Activated T-cell treated with anti-CD3 and anti-CD28 coated beads for 24 hours (primary cell): ENCODE results near the gene EML6.

Source experiments
- DNase-seq: peaks from one replicate; pipeline ENCODE4 v3.0.0-alpha.2; 2020; ENCODE audit warnings: low read depth

Gene EML6

DNA sequence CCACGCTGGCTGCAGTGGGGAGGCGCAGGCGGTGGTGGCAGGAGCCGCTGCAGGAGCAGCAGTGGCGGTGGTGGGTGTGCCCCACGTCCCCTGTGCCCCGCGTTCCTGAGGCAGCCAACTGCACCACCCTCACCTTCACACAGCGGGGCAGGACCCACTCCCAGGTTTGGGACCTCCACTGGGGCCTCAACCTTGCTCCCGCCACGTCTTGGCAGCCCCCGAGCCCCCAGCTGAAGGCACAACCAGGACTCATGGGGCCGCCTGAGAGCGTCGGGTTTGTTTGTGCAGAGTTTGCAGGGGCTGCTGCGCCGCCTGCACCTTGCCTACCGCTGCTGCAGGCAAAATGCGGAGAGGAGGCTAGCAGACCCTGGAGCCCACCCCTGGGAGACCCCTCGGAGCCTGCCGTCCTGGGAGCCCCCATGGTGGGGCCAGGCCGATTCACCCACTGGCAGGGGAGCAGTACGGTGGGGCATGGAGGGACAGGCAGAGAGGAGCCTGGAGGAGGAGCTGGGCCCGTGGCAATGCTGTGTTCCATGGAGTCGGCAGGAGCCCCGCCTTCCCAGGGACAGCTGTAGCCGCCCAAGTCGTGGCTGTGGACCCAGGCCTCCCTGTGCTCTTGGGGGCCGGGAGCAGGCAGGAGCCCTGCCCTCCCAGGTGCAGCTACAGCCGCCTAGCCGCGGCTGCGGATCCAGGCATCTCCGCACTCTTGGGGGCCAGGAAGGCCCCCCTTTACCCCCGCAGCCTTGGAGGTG is 14.7 kb upstream of the EML6 start:
- DNase-seq = no peak

DNA sequence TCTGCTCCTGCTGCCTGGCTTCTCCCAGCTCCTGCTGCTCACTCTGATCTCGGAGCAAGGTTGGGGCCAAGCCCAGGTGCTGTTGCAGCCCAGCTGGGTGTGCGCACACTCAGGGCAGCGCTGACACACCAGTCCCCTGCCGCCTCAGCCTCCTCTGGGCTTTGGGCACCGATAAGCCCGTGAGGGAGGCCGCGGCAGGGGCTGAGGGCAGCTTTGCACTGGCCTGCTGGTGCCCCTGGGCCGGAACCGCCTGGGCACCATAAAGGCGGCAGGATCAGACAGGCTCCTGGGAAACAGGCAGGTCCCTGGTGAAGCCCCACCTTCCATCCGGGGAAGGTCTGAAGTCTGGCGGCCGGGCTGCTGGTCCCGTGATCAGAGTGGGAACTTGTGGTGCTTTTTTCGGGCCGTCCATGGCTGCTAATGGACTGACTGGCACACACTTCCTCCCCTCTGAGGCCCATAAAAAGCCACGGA is 14.1 kb upstream of the EML6 start:
- no peak for DNase-seq

DNA sequence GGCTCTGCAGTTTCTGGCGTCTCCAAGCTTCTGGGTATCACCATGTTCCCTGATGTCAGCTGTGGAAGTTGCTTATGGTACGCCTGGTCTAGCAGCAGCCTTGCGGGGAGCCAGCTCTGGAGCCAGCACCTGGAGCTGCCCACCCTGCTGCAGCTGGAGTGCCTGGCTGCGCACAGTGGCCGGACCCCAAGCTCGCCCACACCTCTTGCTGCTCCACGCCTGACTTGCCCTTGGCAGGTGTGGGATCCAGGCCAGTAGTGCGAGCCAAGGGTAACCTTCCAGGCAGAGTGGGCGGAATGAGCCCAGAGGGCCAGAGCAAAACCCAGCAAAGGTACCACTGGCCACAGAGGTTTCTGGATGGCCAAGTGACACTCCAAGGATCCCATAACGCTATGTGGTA is 13.2 kb upstream of the EML6 start:
- DNase-seq = no peak

DNA sequence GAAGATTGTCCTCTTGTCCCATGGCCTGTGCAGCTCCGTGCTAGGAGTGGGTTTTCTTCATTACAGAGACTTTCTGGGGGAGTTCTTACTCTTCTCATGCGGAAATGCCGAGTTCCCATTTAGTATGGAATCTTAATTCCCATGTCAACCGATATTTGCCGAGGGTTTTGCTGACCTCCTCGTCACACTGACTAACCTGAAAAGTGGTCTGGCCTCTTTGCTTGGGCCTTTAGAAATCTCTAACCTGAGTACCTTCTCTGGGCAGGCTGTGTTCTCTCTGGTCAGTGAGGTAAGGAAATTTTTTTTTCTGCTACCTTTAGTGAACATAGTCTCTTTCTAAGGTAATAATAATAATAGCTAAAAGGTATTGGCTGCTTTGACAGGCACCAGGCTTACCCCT is 10.9 kb upstream of the EML6 start:
- DNase-seq = no peak

DNA sequence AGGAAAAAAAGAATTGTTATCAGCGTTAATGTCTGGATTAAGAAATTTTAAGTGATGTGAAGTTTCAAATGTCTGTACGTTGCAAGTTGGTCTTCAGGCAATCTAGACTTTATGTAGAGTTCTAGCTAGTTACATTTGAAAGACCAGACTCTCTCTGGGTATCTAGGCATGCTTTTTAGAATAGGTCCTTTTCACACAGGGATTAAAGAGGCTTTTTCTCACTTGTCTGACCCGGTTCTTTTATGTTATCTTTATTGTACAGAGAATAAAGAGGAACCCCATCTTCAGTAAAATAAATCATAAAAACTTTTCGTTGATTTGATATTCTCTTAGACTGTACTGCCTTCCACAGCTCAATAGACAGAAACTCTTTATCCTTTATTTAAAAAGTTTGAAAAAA is 8.5 kb upstream of the EML6 start:
- DNase-seq = no peak

DNA sequence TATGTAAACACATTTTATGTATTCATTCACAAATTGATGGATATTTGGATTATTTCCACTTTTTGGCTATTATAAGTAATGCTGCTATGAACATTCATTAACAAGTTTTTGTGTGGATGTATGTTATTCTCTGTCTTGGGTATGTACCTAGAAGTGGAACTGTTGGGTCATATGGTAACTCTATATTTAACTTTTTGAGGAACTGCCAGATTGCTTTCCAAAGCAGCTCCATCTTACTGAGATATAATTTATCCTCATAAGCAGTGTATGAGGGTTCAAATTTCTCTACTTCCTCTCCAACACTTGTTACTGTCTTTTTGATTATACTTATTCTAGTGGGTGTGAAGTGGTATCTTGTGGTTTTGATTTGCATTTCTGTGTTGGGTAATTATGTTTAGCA is 7.1 kb upstream of the EML6 start:
- no peak for DNase-seq

DNA sequence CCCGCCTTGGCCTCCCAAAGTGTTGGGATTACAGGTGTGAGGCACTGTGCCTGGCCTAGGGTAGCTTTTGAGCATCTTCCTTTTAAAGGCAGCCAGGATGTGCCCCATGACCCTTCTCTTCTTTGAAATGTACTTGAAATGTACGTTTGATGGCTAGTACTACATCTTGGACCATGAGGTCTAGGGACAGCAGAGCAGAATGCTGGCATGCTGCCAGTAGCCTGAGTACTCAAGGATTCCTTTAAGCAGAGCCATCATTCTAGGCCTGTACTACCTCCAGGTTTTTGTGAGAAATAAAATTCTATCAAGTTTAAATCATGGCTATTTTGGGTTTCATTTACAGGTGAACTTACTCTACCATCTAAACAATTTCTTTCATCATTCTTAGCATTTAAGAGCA is 2.9 kb upstream of the EML6 start:
- DNase-seq = no peak

DNA sequence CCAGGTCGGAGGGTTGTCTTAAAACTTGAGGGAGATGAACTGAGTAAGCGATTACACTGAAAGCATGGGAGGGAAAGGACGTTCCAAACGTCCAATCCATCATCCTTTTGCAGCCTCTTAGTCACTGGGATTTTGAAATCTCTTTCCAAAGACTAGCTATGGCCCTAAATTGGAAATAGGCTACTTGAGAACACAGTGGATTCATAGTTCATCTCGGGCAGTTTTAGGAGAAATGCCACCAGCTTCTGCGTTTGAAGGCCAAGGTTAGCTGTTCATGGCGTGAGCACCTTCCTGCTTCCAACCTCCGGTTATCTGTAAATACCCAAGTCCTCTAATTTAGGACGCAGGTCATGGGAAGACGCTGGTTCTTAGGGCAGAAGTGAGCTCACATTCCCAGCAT is 821 bp upstream of the EML6 start:
- DNase-seq = no peak

DNA sequence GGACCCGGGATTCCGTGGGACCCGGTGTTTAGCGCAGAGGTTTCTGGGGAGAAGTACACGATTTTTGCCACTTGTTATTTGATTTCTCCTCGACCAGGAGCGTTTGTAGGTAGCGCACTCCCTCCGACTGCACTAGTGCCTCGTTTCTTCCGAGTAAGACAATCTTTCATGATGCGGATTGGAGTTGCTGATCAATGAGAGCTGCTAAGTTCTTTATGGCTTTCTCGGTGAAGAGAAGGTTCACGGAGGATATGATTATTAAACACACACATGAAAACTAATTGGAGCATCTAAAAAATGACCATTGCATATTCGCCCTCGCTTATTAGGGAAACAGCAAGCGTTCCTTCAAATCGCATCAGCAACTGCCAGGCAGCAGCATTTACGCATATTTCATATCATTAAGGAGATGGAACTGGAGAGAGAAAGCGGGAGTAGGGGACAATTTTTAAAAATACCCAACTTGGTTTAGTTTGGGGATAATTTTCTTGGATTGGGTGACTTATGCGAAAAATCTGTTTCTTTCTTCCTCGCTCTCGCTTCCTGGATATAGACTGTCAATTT is 616 bp downstream of the EML6 start:
- no peak for DNase-seq

DNA sequence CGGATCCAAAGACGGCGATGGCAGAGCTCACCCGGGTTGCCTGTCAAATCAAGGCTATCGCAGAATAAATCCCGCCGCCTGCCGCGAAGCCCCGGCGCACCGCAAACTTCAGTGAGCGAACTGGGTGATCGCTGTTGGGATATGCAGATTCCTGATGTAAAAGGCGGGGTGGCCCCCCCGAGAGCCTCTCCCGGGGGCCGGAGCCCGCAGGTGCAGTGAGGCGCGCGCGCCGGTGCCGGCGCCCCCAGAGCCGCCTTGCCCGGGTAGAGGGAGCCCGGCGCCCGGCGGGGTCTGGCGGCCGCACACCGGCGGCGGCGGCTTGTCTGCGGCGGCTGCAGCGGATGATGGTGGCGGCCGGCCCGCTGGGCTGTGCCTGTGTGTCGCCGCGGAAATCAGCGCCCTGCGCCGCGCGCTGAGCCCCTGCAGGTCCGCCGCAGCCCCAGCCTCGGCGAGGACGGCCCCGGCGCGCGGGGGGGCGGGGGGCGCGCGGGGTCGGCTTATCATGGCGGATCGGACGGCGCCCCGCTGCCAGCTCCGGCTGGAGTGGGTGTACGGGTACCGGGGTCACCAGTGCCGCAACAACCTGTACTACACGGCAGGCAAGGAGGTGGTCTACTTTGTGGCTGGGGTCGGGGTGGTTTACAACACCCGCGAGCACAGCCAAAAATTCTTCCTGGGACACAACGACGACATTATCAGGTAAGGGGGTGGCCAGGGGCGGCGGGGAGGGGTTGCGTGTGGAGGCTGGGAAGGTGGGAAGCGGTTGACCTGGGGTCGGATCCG is 1.3 kb downstream of the EML6 start:
- DNase-seq = no peak

DNA sequence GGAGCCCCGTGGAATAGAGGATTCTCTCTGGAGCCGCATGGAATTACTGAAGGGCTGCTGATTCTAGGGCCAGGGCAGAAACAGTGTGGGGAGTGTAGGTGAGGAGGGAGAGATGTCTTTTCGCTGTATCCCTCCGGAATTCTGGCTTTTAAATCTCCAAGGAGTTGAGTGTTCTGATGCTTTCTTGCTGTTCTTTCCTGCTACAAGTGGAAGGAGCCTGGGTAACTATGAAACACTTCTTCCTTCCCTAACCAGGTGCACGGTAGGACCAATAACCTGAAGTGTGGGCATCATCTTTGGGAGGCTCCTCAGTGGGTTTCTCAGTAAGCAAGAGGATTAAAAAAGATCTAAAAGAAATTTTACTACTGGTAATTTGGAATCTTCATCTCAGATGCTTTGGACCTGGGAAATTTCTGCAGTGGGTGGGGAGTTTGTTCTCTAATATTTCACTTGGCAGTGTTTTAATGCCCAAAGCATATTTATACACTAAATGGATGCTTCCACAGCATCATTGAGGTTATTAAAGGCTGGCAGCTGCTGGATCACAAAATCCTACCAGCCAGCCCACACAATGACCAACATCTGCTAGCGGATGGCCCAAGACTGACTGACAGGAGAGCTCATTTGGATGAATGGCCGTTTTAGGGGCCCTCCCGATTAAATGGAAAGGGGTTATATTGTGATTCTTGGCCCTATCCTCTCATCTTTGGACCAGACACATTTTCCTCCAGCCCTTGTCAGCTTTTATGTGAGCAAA is 2.1 kb downstream of the EML6 start:
- DNase-seq = no peak

DNA sequence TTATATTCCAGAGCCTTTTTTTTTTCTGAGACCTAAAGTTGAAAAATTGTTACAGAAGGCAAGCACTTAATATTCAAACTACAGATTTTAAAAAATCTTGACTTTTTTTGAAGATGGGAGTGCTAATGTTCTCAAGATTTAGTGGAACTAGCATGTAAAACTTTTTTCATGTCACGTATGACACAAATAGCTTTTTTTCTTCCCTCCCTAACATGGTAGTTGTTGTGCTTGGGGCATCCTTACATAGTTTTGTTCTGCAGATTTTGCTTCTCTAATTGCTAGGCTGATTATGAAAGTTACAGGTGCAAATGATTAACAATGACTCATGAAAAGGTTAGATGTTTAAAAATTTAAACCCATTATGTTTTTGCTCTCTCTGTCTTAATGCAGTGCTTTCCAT is 3.0 kb downstream of the EML6 start:
- DNase-seq = no peak

DNA sequence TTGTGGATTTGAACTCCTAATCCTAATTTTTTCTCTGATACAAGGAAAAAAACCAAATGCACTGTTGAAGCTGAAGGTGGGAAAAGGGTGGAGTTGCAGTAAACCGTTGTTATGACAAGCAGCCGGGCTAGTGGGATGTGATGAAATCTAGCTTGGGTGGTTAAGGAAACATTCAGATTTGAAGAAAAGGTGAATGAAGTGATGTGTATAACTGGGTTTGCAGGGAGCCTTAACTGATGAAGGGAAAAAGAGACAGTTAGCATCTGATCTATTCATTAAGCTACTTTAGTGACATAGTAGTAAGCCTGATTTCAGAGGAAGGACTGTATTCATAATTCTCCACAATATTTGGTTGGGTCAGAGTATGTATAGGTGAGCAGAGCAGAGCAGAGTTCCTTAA is 3.5 kb downstream of the EML6 start:
- DNase-seq = no peak

DNA sequence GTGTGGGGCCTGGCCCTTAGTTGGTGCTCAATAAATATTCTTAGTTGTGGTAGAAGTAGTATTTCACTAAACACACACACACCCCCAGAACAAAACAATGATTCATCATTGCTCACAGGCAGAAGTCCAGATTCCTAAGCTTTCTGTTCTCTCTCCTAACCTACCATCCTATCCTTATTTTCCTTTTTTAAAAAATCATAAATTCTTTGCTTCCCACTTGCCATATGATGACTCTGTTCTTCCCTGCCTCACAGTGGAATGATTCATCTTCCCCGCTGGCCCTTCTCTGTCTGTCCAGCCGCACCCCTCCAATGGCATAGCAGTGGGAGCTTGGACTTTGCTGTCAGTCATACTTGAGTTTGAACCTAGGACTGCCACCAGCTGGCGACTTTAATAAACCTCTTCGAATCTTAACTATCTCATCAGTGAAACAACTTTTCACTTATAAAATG is 5.2 kb downstream of the EML6 start:
- no peak for DNase-seq

DNA sequence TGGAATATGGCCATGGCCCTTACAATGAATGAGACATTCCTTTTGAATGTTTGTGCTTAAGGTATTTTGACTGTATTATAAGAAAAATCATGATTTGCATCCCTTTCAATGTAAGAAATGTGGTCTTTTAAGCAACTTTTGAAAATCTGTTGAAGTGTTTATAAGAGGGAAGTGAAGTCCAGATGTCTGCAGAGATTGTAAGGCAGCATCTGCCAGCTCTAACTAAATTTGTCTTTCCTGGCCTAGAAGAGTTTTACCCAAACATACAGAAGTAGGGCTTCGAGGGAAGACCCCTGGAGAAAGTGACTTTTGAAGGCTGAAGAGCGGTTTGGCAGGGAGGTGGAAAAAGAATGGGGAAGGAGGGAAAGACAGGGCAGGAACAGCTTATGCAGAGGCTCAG is 12.2 kb downstream of the EML6 start:
- no peak for DNase-seq

DNA sequence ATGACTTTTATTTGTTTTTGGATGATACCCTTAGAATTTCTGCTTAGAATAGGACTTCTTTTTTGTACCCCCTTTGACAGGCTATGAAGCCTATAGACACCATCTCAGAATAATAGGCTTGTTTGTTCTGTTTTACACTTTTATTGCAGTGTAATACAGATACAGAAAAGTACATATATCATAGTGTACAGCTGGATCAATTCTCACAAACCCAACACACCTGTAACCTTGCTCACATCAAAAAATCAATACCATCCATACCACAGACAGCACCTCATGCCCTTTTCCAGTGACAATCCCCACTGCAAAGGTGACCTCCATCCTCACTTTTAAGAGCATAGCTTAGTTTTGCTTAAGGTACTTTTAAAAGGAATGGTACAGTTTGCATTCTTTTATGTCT is 14.8 kb downstream of the EML6 start:
- no peak for DNase-seq

DNA sequence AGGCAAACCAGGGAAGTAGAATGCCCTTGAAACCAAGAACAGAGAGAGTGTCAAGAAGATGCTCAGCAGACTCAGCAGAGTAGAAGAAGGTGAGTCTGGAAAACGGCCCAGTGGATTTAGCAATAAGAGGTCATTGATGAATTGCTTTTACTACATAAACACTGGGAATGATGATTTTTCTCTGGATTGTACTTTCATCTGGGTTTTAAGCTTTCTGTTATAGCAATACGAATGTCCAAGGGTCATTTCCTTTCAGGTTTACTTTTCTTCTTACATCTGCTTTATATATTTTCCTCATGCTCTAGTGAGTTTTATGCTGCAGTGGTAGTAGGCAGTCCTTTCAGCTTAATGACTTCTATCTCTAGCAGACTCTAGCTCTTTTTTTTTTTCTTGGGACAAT is 16.9 kb downstream of the EML6 start:
- DNase-seq = no peak

DNA sequence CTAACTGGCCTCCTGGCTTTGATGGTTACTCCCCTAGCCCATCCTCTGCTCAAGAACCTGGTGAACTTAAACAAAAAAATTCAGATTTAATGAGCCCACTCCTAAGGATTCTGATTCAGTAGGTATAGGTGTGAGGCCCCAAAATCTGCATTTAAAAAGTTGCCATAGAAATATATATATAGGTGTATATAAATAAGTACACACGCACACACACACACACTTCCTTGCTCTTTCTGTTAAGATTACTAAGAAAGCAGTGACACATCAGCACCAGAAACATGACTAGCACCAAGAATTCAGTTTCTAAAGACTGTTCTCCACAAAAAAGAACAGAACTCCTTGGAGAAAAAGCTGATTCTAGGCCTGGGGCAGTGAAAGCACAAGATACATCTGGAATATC is 17.8 kb downstream of the EML6 start:
- DNase-seq = no peak

DNA sequence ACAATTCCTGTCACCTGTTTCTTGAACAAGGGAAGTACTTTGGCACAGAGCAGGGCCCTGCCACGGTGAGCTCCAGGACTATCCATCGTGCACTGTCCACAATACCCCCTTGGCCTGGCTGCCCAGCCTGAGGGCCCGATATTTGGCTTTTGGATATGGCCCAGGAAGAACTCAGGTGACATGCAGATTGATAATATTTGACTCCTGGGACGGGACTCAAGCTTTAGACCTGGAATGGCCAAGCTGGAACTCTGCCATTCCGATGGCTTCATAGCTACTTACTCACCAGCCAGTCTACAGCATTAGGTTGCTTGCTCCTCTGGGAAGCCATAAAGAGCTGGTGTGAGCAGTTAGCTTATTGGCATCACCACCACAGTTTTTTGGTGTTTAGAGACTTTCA is 26.6 kb downstream of the EML6 start:
- no peak for DNase-seq

DNA sequence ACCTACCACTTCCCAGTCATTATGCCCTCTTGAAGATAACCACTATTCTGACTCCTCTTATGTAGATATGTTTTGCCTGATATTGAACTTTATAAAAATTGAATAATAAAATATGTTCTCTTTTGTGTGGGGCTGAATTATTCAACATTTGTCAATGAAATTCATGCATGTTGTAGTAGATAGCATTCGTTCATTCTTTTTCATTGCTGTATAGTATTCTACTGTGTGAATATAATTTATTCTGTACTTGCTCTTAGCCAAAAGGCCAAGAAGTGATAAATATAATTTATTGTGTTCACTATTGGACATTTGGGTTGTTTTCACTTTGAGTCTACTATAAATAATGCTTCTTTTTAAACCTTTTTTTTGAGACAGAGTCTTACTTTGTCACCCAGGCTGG is 29.0 kb downstream of the EML6 start:
- no peak for DNase-seq

DNA sequence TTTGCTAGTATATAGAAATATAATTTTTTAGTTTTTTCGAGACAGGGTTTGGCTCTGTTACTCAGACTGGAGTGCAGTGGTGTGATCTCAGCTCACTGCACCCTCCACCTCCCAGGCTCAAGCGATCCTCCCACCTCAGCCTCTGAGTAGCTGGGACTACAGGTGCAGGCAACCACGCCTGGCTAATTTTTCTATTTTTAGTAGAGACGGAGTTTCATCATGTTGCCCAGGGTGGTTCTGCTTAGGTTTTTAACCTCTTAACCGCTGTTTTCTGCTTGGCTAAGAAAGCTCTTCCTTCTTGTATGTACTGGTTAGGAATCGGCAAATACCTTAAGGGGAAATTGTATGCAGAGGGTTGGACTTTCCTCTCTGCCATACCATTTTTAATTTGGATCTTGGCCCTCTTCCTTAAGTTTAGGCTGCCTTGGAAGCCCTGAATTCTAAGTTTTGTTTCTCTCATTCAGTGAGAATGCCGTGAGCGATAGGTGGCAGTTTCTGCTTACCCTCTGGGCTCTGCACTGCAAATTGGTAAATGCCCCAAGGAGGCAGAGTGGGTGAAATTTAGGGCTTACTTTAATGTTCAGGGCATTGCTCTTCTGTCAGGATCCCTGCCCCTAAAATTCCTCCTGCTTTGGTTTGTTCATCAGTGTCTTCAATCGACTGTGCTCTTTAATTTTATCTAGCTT is 32.3 kb downstream of the EML6 start:
- DNase-seq = no peak

DNA sequence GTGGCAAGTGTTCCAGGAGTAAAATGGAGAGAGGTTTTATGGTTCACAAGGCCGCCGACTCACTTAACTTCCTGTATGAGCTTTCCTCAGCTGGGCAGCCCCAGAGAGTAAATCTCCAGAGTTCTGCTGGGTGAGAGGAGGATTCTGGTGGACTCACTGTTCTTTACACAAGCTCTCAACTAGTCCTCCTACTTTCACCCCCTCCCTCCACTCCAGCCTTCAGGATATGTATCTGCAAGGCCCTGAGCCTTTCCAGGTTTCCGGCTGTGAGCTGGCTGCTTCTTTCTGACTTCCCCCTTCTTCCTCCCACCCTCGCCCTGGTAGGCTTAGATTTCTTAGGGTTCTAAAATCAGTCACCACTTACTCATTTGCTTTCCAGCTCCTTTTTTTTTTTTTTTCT is 34.0 kb downstream of the EML6 start:
- DNase-seq = no peak
